ENCODE data around the gene ENHO. TPM values are rescaled to one million over a fixed set of nuclear protein-coding genes. Genes with fewer than 3 reads are reported as not detected.

ENHO gene
- polyA plus RNA-seq, 3 donors = 2.3 to 3.2 (median 2.7) TPM

GRCh38 chr9:34515959-34516358, 6.8 kb downstream of the ENHO start:
- Histone ChIP-seq H3K9me3 (replicated peaks in 1 of 2; ENCODE audit: control insufficient read depth in 1 of 2, insufficient read depth in 1 of 2, low read length in 2 of 2) (no peaks in the 10 kb centered on the region), H4K20me1 (ENCODE audit: insufficient read depth, low read length) (no peaks in the 10 kb centered on the region), H2AFZ (ENCODE audit: insufficient read depth, low read depth, low read length, poor library complexity, severe bottlenecking) (no peak overlapping the region), H3K27ac (ENCODE audit: low read depth in 1 of 2, low read length in 2 of 2) (no peak overlapping the region), H3K4me3 (replicated peaks in 1 of 3; ENCODE audit: low read depth in 2 of 3, low read length in 3 of 3) (no peak overlapping the region), H3K27me3 (ENCODE audit: control insufficient read depth in 2 of 2, insufficient read depth in 2 of 2, low read length in 2 of 2) (no peaks in the 10 kb centered on the region), H3K9ac (ENCODE audit: insufficient read depth, low read length, poor library complexity, severe bottlenecking) (no peak overlapping the region), H3K4me1 (ENCODE audit: control insufficient read depth in 1 of 2, insufficient read depth in 2 of 2, low read length in 2 of 2) (peaks cover 34 to 38% of the 10 kb centered on the region in 2 donors), H3K79me2 (ENCODE audit: insufficient read depth, low read length) (no peaks in the 10 kb centered on the region), H3K4me2 (replicated peaks; ENCODE audit: extremely low read depth, low read length, poor library complexity, severe bottlenecking) (no peak overlapping the region), H3K36me3 (replicated peaks in 1 of 2; ENCODE audit: control insufficient read depth in 1 of 2, insufficient read depth in 2 of 2, low read length in 2 of 2) (no peaks in the 10 kb centered on the region)
- H3K27ac Mint-ChIP-seq = no peak overlapping the region
- intact Hi-C loops (cut with micrococcal nuclease) = no loop called here
- H3K4me1 Mint-ChIP-seq = peaks cover 32% of the 10 kb centered on the region
- H3K27me3 Mint-ChIP-seq (ENCODE audit: low read depth in 3 of 3) = peaks cover 0 to 8% (median 5%) of the 10 kb centered on the region in 3 donors
- H3K36me3 Mint-ChIP-seq = no peaks in the 10 kb centered on the region
- no peak for TF ChIP-seq CTCF (IDR thresholded peaks at IDR 0.05)
- H3K4me3 Mint-ChIP-seq = no peak overlapping the region
- H3K9me3 Mint-ChIP-seq = no peaks in the 10 kb centered on the region
- DNase-seq = no peak
- 89% methylated on average over 3 of the region's 3 CpGs for WGBS (ENCODE audit: insufficient coverage)

GRCh38 chr9:34514816-34515215, 8.0 kb downstream of the ENHO start:
- no peak overlapping the region for H3K4me2 ChIP-seq (replicated peaks; ENCODE audit: extremely low read depth, low read length, poor library complexity, severe bottlenecking)
- no peaks in the 10 kb centered on the region for H3K79me2 ChIP-seq (ENCODE audit: insufficient read depth, low read length)
- 90% methylated on average over 3 of the region's 3 CpGs for WGBS (ENCODE audit: insufficient coverage)
- no peak for TF ChIP-seq CTCF (IDR thresholded peaks at IDR 0.05)
- H3K27ac ChIP-seq (ENCODE audit: low read depth in 1 of 2, low read length in 2 of 2) = no peak overlapping the region
- H3K9me3 ChIP-seq (replicated peaks in 1 of 2; ENCODE audit: control insufficient read depth in 1 of 2, insufficient read depth in 1 of 2, low read length in 2 of 2) = no peaks in the 10 kb centered on the region
- no peak for DNase-seq
- no peak overlapping the region for H3K9ac ChIP-seq (ENCODE audit: insufficient read depth, low read length, poor library complexity, severe bottlenecking)
- peaks cover 22% of the 10 kb centered on the region for H3K4me1 Mint-ChIP-seq
- H3K9me3 Mint-ChIP-seq = no peaks in the 10 kb centered on the region
- no peaks in the 10 kb centered on the region for H4K20me1 ChIP-seq (ENCODE audit: insufficient read depth, low read length)
- no peak overlapping the region for H3K27ac Mint-ChIP-seq
- no peak overlapping the region for H3K4me3 Mint-ChIP-seq
- H3K36me3 Mint-ChIP-seq = no peaks in the 10 kb centered on the region
- intact Hi-C loops (cut with micrococcal nuclease) = no loop called here
- no peaks in the 10 kb centered on the region for H3K36me3 ChIP-seq (replicated peaks in 1 of 2; ENCODE audit: control insufficient read depth in 1 of 2, insufficient read depth in 2 of 2, low read length in 2 of 2)
- no peaks in the 10 kb centered on the region for H3K27me3 ChIP-seq (ENCODE audit: control insufficient read depth in 2 of 2, insufficient read depth in 2 of 2, low read length in 2 of 2)
- H3K27me3 Mint-ChIP-seq (ENCODE audit: low read depth in 3 of 3) = peaks cover 0 to 11% (median 5%) of the 10 kb centered on the region in 3 donors
- H2AFZ ChIP-seq (ENCODE audit: insufficient read depth, low read depth, low read length, poor library complexity, severe bottlenecking) = no peak overlapping the region
- H3K4me3 ChIP-seq (replicated peaks in 1 of 3; ENCODE audit: low read depth in 2 of 3, low read length in 3 of 3) = no peak overlapping the region
- peaks cover 24 to 27% of the 10 kb centered on the region in 2 donors for H3K4me1 ChIP-seq (ENCODE audit: control insufficient read depth in 1 of 2, insufficient read depth in 2 of 2, low read length in 2 of 2)

All from CD14-positive monocyte (primary cell).